K562 (cell line): ENCODE results near the gene MAPKAPK2. TPM values are rescaled to one million over a fixed set of nuclear protein-coding genes. Genes with fewer than 3 reads are reported as not detected.

Experiments used
- CBFB ChIP-seq: sonication (generic); formaldehyde crosslinking; IDR thresholded peaks from 2 replicates; pipeline ENCODE4 v1.4.0; 2020; ENCODE audit warnings: mild to moderate bottlenecking, missing genetic modification reagents
- CREB3 ChIP-seq: fragments of 450-650 bp; conservative IDR thresholded peaks from 2 replicates; pipeline ENCODE4 v1.6.1; 2016; ENCODE audit warnings: missing genetic modification characterization, low read depth, mild to moderate bottlenecking, missing compliant biosample characterization, moderate library complexity
- ESRRA ChIP-seq: fragments of 450-650 bp; IDR thresholded peaks from 2 replicates; pipeline ENCODE4 v1.6.1; 2014; ENCODE audit warnings: low read depth, mild to moderate bottlenecking, moderate library complexity, borderline replicate concordance
- ETV5 ChIP-seq: sonication (generic); formaldehyde crosslinking; IDR thresholded peaks from 2 replicates; pipeline ENCODE4 v1.4.0; 2020; ENCODE audit warnings: low read depth, mild to moderate bottlenecking, missing genetic modification reagents
- HNRNPK ChIP-seq: fragments of 200-400 bp; formaldehyde crosslinking; IDR thresholded peaks from one replicate; pipeline ENCODE4 v1.6.1; 2018; ENCODE audit warnings: mild to moderate bottlenecking, low read depth, low read length; ENCODE audit not compliant: poor library complexity, severe bottlenecking
- ILK ChIP-seq: fragments of 450-650 bp; IDR thresholded peaks from 2 replicates; pipeline ENCODE4 v1.6.1; 2016; ENCODE audit warnings: missing genetic modification characterization, low read depth, mild to moderate bottlenecking, missing compliant biosample characterization, moderate library complexity, borderline replicate concordance
- MYNN ChIP-seq, 2 experiments: sonication (generic); formaldehyde crosslinking in 1 of 2; IDR thresholded peaks; 2 replicates each; pipeline versions ENCODE4 v1.5.0 to v1.6.1; 2016 to 2020; ENCODE audit warnings: antibody characterized with exemption in 1 of 2, missing genetic modification reagents in 1 of 2
- RBM22 ChIP-seq: fragments of 200-400 bp; formaldehyde crosslinking; IDR thresholded peaks from 2 replicates; pipeline ENCODE4 v1.6.1; 2018; ENCODE audit warnings: low read length, low read depth; ENCODE audit not compliant: poor library complexity, severe bottlenecking
- SAFB2 ChIP-seq: fragments of 200-400 bp; formaldehyde crosslinking; IDR thresholded peaks from 2 replicates; pipeline ENCODE4 v1.6.1; 2018; ENCODE audit warnings: borderline replicate concordance, low read length, low read depth, moderate library complexity; ENCODE audit not compliant: severe bottlenecking
- SAP30 ChIP-seq: fragments of 200-600 bp; sonication (generic); IDR thresholded peaks from 2 replicates; pipeline ENCODE4 v1.6.1; 2012; ENCODE audit warnings: borderline replicate concordance, low read depth, mild to moderate bottlenecking, moderate library complexity, low read length, control low read depth, inconsistent platforms; ENCODE audit not compliant: insufficient read depth, poor library complexity, severe bottlenecking
- SMAD1 ChIP-seq: fragments of 150-350 bp; IDR thresholded peaks from 2 replicates; pipeline ENCODE4 v1.6.1; 2014; ENCODE audit warnings: low read length, low read depth; ENCODE audit not compliant: partially characterized antibody
- TOE1 ChIP-seq, 2 experiments: fragments of 450-650 bp in 1 of 2; sonication (generic) in 1 of 2; formaldehyde crosslinking in 1 of 2; IDR thresholded peaks; 2 replicates each; pipeline versions ENCODE4 v1.7.1 to v1.8.0; 2016 to 2022; ENCODE audit warnings: borderline replicate concordance in 2 of 2, mild to moderate bottlenecking in 2 of 2, antibody characterized with exemption in 1 of 2, inconsistent platforms in 1 of 2, low read depth in 1 of 2, missing genetic modification reagents in 1 of 2, moderate library complexity in 1 of 2
- TRIM28 ChIP-seq: fragments of 450-650 bp; IDR thresholded peaks from 2 replicates; pipeline ENCODE4 v1.6.1; 2017
- ZBTB17 ChIP-seq: fragments of 450-650 bp; formaldehyde crosslinking; IDR thresholded peaks from 2 replicates; pipeline ENCODE4 v1.4.0; 2020; ENCODE audit warnings: mild to moderate bottlenecking
- ZHX1 ChIP-seq: fragments of 150-350 bp; conservative IDR thresholded peaks from 2 replicates; pipeline ENCODE4 v1.6.1; 2014; ENCODE audit warnings: low read length
- ZNF23 ChIP-seq: fragments of 250-450 bp; sonication (Bioruptor Pico); IDR thresholded peaks from 2 replicates; pipeline ENCODE4 v1.4.0; 2020; ENCODE audit warnings: mild to moderate bottlenecking
- ZNF511 ChIP-seq: sonication (generic); formaldehyde crosslinking; IDR thresholded peaks from 2 replicates; pipeline ENCODE4 v1.8.0; 2022; ENCODE audit warnings: mild to moderate bottlenecking, missing genetic modification reagents
- ZNF740 ChIP-seq, 3 experiments: fragments of 200-800 bp in 1 of 3; sonication (Bioruptor generic) in 1 of 3; sonication (generic) in 1 of 3; formaldehyde crosslinking in 1 of 3; IDR thresholded peaks; 2 replicates each; pipeline versions ENCODE4 v1.6.1 to v1.8.0; 2016 to 2022; ENCODE audit warnings: mild to moderate bottlenecking in 2 of 3, missing compliant biosample characterization in 2 of 3, missing genetic modification characterization in 2 of 3, missing genetic modification reagents in 1 of 3
- ZNF75A ChIP-seq: fragments of 450-650 bp; formaldehyde crosslinking; IDR thresholded peaks from 2 replicates; pipeline ENCODE4 v1.4.0; 2020; ENCODE audit warnings: mild to moderate bottlenecking
- polyA plus RNA-seq, 8 experiments: library from polyadenylated mRNA; depleted of rRNA in 4 of 8; stranded (reverse) in 5 of 8; unstranded in 3 of 8; fragments of >200 nt; fragmentation: Nextera tagmentation in 2 of 8; fragmentation: Illumina TruSeq in 1 of 8; extraction: Ambion mirVana in 2 of 8; extraction: Trizol in 1 of 8; gene quantifications; 2 replicates each; pipeline versions ENCODE4 v1.2.1 to v1.2.3, GENCODE V29; 2011 to 2014; ENCODE audit warnings: inconsistent platforms in 1 of 8, missing spikeins in 1 of 8
- total RNA-seq, 7 experiments: library from RNA; depleted of rRNA in 6 of 7; stranded (reverse); fragments of >200 nt in 6 of 7; fragmentation: Illumina TruSeq in 2 of 7; extraction: Trizol in 2 of 7; gene quantifications; 2 replicates each; pipeline versions ENCODE4 v1.2.1 to v1.2.3, GENCODE V29; 2011 to 2021; ENCODE audit warnings: low replicate concordance in 1 of 7

The MAPKAPK2 gene
- total and polyA plus RNA-seq, 9 of the 15 experiments (the other 6 are each of a cell fraction or from before 2014, with no cell fraction given), result 0.63 to 94.2 (median 52.1) TPM

GRCh38 chr1:206672844-206673758 is 11.6 kb upstream of the MAPKAPK2 start (continued):
- TF ChIP-seq ZHX1 (no peak), TRIM28 (peak; percentile 19; the same call in 1 of the 2 replicates), SAP30 (no peak), TOE1 (IDR thresholded peaks at IDR 0.05; ENCODE audit: borderline replicate concordance) (peak; percentile 85), TOE1 (CRISPR knock-in tag; IDR thresholded peaks at IDR 0.05; ENCODE audit: borderline replicate concordance, low read depth) (no peak), ZNF23 (CRISPR knock-in tag) (0 out of 2 replicates have a peak, but pooled peaks have one; percentile 57), ZNF740 (CRISPR knock-in tag; IDR thresholded peaks at IDR 0.05) (no peak), ZNF740 (tag; IDR thresholded peaks at IDR 0.05) (0 out of 4 replicates have a peak, but pooled peaks of 1 of the 2 experiments have one; percentile 24), ETV5 (CRISPR knock-in tag) (peak; percentile 78; the same call in 1 of the 2 replicates), ILK (0 out of 2 replicates have a peak, but pooled peaks have one; percentile 39), ZNF75A (CRISPR knock-in tag) (no peak), RBM22 (no peak), CREB3 (tag) (peak; percentile 65), MYNN (IDR thresholded peaks at IDR 0.05) (peak; percentile 77), MYNN (CRISPR knock-in tag; IDR thresholded peaks at IDR 0.05) (no peak), CBFB (CRISPR knock-in tag) (no peak), SMAD1 (no peak), HNRNPK (no peak), ESRRA (no peak; the same call in 1 of the 2 replicates), SAFB2 (no peak), ZNF511 (CRISPR knock-in tag) (no peak), ZBTB17 (CRISPR knock-in tag) (peak; percentile 72)
